Fibroblast of lung (primary cell): ENCODE results near the gene RGS2.

ENCODE experiments used
- EZH2 ChIP-seq: IDR thresholded peaks from 2 replicates; pipeline ENCODE4 v1.5.1; 2012; ENCODE audit warnings: low read length, control low read depth, mild to moderate bottlenecking; ENCODE audit errors: missing control alignments
- TF ChIP-seq, protein P1 (sequence below), 2 donors: IDR thresholded peaks in 1 of 2; conservative IDR thresholded peaks in 1 of 2; 1 replicate in 1 of 2; 2 replicates in 1 of 2; pipeline ENCODE4 v1.5.1; 2011 to 2012; ENCODE audit warnings: low read length in 2 of 2, control low read depth in 1 of 2, inconsistent platforms in 1 of 2, low read depth in 1 of 2, mild to moderate bottlenecking in 1 of 2

DNA sequence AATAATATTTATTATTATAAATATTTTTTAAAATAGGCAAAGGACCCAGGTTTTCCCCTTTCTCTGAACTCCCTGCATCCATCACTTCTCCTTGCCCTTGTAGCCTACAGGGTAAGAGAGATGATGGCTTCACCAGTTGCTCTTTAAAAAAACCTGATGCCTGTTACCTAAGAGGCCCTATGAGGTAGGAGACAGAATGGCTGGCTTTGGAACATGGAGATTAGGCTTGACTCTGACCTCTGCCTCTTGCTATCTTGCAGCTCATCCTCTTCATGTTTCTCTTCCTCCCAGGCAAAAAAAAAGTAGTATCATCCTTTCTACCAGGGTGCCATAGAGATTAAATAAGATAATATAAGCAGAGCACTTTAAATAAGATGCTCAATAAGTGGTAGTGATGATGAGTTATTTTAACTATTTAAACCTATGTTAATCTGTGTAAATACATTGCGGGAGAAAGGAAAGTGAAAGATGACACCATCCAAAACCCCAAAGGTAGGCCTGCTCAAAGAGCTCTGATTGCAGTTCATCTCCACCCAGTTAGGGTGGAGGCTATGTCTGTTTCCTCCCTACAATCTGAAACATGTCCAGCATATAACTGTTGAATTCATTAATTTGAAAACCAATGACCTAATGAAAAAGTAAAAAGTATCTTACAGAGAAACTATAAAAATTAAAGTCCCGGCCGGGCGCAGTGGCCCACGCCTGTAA lies 51.8 kb downstream of the RGS2 start:
- TF ChIP-seq, protein P1, sequence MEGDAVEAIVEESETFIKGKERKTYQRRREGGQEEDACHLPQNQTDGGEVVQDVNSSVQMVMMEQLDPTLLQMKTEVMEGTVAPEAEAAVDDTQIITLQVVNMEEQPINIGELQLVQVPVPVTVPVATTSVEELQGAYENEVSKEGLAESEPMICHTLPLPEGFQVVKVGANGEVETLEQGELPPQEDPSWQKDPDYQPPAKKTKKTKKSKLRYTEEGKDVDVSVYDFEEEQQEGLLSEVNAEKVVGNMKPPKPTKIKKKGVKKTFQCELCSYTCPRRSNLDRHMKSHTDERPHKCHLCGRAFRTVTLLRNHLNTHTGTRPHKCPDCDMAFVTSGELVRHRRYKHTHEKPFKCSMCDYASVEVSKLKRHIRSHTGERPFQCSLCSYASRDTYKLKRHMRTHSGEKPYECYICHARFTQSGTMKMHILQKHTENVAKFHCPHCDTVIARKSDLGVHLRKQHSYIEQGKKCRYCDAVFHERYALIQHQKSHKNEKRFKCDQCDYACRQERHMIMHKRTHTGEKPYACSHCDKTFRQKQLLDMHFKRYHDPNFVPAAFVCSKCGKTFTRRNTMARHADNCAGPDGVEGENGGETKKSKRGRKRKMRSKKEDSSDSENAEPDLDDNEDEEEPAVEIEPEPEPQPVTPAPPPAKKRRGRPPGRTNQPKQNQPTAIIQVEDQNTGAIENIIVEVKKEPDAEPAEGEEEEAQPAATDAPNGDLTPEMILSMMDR (conservative IDR thresholded peaks at IDR 0.05 in 1 of 2, IDR thresholded peaks at IDR 0.05 in 1 of 2; ENCODE audit: low read depth in 1 of 2, low read length in 2 of 2) = no peak
- TF ChIP-seq EZH2 = no peak
